Immature natural killer cell (primary cell): Measurements from ENCODE around the gene MPND. TPM values are rescaled to one million over a fixed set of nuclear protein-coding genes. Genes with fewer than 3 reads are reported as not detected.

ENCODE experiments used
- DNase-seq, 3 donors: peaks; one replicate each; pipeline ENCODE4 v3.0.0; 2022; ENCODE audit warnings: mixed read lengths in 1 of 3
- H3K27ac Mint-ChIP-seq, 6 donors: one replicate each; pipeline ENCODE4 v1.8.0; 2020; ENCODE audit warnings: mixed read lengths in 6 of 6, mild to moderate bottlenecking in 5 of 6, inconsistent platforms in 4 of 6, moderate library complexity in 3 of 6
- H3K27me3 Mint-ChIP-seq, 3 donors: one replicate each; pipeline ENCODE4 v1.8.0; 2020 to 2021; ENCODE audit warnings: low read depth in 3 of 3, mild to moderate bottlenecking in 3 of 3, mixed read lengths in 3 of 3, moderate library complexity in 3 of 3, inconsistent platforms in 1 of 3
- H3K36me3 Mint-ChIP-seq, 3 donors: one replicate each; pipeline ENCODE4 v1.8.0; 2020; ENCODE audit warnings: mixed read lengths in 3 of 3, inconsistent platforms in 2 of 3, mild to moderate bottlenecking in 2 of 3
- H3K4me1 Mint-ChIP-seq, 2 donors: one replicate each; pipeline ENCODE4 v1.8.0; 2020; ENCODE audit warnings: inconsistent platforms in 2 of 2, mild to moderate bottlenecking in 2 of 2, mixed read lengths in 2 of 2, moderate library complexity in 1 of 2
- H3K4me3 Mint-ChIP-seq, 5 donors: one replicate each; pipeline ENCODE4 v1.8.0; 2020; ENCODE audit warnings: mild to moderate bottlenecking in 5 of 5, mixed read lengths in 5 of 5, inconsistent platforms in 3 of 5, moderate library complexity in 3 of 5
- H3K9me3 Mint-ChIP-seq, 6 donors: one replicate each; pipeline ENCODE4 v1.8.0; 2020; ENCODE audit warnings: mild to moderate bottlenecking in 6 of 6, mixed read lengths in 6 of 6, inconsistent platforms in 4 of 6, moderate library complexity in 3 of 6
- polyA plus RNA-seq, 3 donors: library from polyadenylated mRNA; unstranded; fragments of 300-500 nt; fragmentation: Illumina TruSeq; gene quantifications; one replicate each; pipeline ENCODE4 v1.2.3, GENCODE V29; 2021

MPND gene
- polyA plus RNA-seq, 3 donors from 2014 or later: 9.0 to 13.4 (median 11.3) TPM

DNA sequence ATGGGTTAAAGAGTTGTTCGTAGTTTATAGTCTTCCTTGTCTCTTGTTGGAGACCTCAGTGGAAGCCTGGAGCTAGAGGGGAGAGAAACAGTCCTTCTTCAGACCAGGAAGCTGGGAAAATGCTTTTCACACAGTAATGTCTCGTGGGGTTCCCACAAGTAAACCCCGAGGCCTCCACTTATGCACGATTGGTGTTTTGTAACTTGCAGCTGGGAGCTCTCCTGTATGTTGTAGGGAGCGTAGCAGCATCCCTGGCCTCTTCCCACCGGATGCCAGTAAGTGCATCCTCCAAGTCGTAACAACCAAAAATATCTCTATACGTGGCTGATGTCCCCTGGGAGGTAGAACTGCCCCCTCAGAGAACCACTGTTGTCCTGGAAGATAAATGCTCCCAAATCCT is 62.6 kb downstream of the MPND start:
- no peak overlapping the region for H3K4me3 Mint-ChIP-seq
- H3K36me3 Mint-ChIP-seq: peaks cover 0 to 6% (median 0%) of the 10 kb centered on the region in 3 donors
- no peaks in the 10 kb centered on the region for H3K9me3 Mint-ChIP-seq
- peaks cover 5 to 8% (median 8%) of the 10 kb centered on the region in 3 donors for H3K27me3 Mint-ChIP-seq
- no peak overlapping the region for H3K27ac Mint-ChIP-seq
- DNase-seq: no peak
- H3K4me1 Mint-ChIP-seq: peaks cover 24 to 36% of the 10 kb centered on the region in 2 donors

DNA sequence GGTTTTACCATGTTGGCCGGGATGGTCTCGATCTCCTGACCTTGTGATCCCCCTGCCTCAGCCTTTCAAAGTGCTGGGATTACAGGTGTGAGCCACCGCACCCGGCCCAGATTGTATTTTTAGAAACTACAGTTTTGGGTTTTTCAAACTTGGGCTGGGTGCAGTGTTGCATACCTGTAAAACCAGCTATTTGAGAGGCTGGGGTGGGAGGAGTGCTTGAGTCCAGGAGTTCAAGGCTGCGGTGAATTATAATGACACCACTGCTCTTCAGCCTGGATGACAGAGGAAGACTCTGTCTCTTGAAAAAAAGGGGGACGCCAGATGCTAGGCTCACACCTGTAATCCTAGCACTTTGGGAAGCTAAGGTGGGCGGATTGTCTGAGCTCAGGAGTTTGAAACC is 63.3 kb downstream of the MPND start:
- no peaks in the 10 kb centered on the region for H3K9me3 Mint-ChIP-seq

DNA sequence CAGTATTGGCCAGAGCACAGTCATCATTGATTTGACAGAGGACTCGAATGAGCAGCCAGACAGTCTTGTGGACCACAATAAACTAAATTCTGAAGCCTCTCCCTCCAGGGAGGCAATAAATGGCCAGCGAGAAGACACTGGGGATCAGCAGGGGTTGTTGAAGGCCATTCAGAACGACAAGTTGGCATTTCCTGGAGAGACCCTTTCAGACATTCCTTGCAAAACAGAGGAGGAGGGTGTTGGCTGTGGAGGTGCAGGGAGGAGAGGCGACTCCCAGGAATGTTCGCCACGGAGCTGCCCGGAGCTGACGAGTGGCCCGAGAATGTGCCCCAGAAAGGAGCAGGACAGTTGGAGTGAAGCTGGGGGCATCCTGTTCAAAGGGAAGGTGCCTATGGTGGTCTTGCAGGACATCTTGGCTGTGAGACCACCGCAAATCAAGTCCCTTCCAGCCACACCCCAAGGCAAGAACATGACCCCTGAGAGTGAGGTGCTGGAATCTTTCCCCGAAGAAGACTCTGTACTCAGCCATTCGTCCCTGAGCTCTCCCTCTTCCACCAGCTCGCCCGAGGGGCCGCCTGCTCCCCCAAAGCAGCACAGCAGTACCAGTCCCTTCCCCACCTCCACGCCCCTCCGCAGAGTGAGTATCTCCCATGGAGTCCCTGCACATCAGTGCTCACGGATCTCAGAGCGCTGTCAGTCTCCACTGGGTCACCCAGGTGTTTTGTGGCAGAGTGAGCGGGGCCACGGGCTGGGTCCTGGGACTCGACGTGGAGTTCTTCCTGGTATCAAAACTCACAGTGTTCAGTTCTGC is 66.0 kb downstream of the MPND start:
- DNase-seq: no peak
- H3K4me1 Mint-ChIP-seq: peaks cover 0 to 6% of the 10 kb centered on the region in 2 donors
- no peaks in the 10 kb centered on the region for H3K9me3 Mint-ChIP-seq
- H3K27ac Mint-ChIP-seq: no peak overlapping the region
- peaks cover 0 to 9% (median 0%) of the 10 kb centered on the region in 3 donors for H3K36me3 Mint-ChIP-seq
- H3K4me3 Mint-ChIP-seq: no peak overlapping the region
- H3K27me3 Mint-ChIP-seq: peaks cover 0 to 1% (median 0%) of the 10 kb centered on the region in 3 donors

More for the DNA sequence above, 63.3 kb downstream of the MPND start:
- no peak for DNase-seq
- Mint-ChIP-seq H3K4me1 (peaks cover 18 to 30% of the 10 kb centered on the region in 2 donors), H3K4me3 (no peak overlapping the region), H3K36me3 (peaks cover 0 to 6% (median 0%) of the 10 kb centered on the region in 3 donors), H3K27ac (no peak overlapping the region), H3K27me3 (peaks cover 3 to 6% (median 5%) of the 10 kb centered on the region in 3 donors)

Other genes with a start within 250 kb of the MPND start
- gene MAP2K2, start 219.4 kb upstream of the MPND start, polyA plus RNA-seq: 10 to 100 TPM; 75.5 to 96.0 (median 86.6) TPM
- not detected for gene CREB3L3, start 189.9 kb upstream of the MPND start, polyA plus RNA-seq
- 1 to 10 TPM in 2 of 3 donors, under 1 TPM in 1; 0.86 to 7.4 (median 1.4) TPM for gene SIRT6, start 161.0 kb upstream of the MPND start, polyA plus RNA-seq
- gene ANKRD24, start 160.9 kb upstream of the MPND start, polyA plus RNA-seq: under 1 TPM in 1 of 3 donors, not detected in 2; 0.24 TPM
- not detected for gene EBI3, start 114.0 kb upstream of the MPND start, polyA plus RNA-seq
- 10 to 100 TPM; 13.8 to 42.4 (median 16.9) TPM for gene YJU2, start 96.5 kb upstream of the MPND start, polyA plus RNA-seq
- gene SHD, start 64.3 kb upstream of the MPND start, polyA plus RNA-seq: not detected
- gene TMIGD2, start 41.2 kb upstream of the MPND start, polyA plus RNA-seq: 100 to 1,000 TPM in 1 of 3 donors, 10 to 100 TPM in 2; 85.3 to 116 (median 86.1) TPM
- 10 to 100 TPM; 10.1 to 23.8 (median 12.8) TPM for gene FSD1, start 39.0 kb upstream of the MPND start, polyA plus RNA-seq
- gene STAP2, start 4.7 kb upstream of the MPND start, polyA plus RNA-seq: 1 to 10 TPM in 1 of 3 donors, under 1 TPM in 1, not detected in 1; 0.89 to 4.2 TPM
- 10 to 100 TPM; 13.8 to 24.6 (median 18.4) TPM for gene SH3GL1, start 57.0 kb downstream of the MPND start, polyA plus RNA-seq
- 1 to 10 TPM; 1.5 to 8.5 (median 2.9) TPM for gene CHAF1A, start 59.1 kb downstream of the MPND start, polyA plus RNA-seq
- gene UBXN6, start 114.2 kb downstream of the MPND start, polyA plus RNA-seq: 1 to 10 TPM; 4.7 to 8.3 (median 6.3) TPM
- 10 to 100 TPM in 2 of 3 donors, 1 to 10 TPM in 1; 7.3 to 32.5 (median 16.1) TPM for gene HDGFL2, start 128.7 kb downstream of the MPND start, polyA plus RNA-seq
- gene PLIN4, start 174.9 kb downstream of the MPND start, polyA plus RNA-seq: under 1 TPM in 2 of 3 donors, not detected in 1; 0.03 to 0.20 TPM
- gene PLIN5, start 191.7 kb downstream of the MPND start, polyA plus RNA-seq: not detected
- not detected for gene LRG1, start 196.5 kb downstream of the MPND start, polyA plus RNA-seq
- not detected for gene SEMA6B, start 216.1 kb downstream of the MPND start, polyA plus RNA-seq